ENCODE data around the gene UBE2N.

DNA sequence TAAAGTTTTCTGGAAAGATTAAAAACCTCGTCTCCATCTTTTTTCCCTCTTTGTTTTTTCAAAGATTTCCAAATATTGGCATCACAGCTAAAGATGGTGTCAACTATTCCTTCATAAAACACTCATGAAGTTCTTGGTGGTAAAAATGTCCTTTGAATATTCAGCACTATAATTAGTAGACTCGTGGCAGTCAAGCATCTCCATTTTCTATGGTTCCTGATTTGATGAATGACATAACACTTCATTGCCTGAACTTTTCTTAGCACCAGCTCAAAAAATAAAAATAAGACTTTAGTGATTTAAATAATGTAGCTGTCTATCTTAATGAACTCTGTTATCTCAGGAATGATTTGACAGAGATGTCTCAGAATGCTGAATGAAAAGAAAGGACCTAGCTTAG, 19.7 kb downstream of the UBE2N start:
- TF ChIP-seq POLR2A (IDR thresholded peaks at IDR 0.05; ENCODE audit: low read length) = no peak
- no peak for TF ChIP-seq GATA1 (IDR thresholded peaks at IDR 0.05; ENCODE audit: low read depth, low read length)
